Effector CD8-positive, alpha-beta T cell (primary cell): ENCODE data around the gene MCCD1.
A peak's percentile ranks its signal among the peaks of the same experiment; 100 is the strongest.
"Not testable (repeated sequence)": the region's sequence is repeated elsewhere in the genome, so short reads cannot be mapped to it uniquely, and the experiment has no call there.

ENCODE experiments used
- DNase-seq: peaks from one replicate; lab custom pipeline; 2025; lab: John Stamatoyannopoulos, UW
- total RNA-seq, 4 experiments: gene quantifications; one replicate each; lab custom pipeline; 2026; lab: John Stamatoyannopoulos, UW

MCCD1 gene, protein sequence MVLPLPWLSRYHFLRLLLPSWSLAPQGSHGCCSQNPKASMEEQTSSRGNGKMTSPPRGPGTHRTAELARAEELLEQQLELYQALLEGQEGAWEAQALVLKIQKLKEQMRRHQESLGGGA
- total RNA-seq = 0 reads per million in 4 experiments

GRCh38 chr6:31528821-31529328, at the start of gene MCCD1:
Gene MCCD1, plus strand, starts transcription at chr6:31528962. Its CDS starts 53 bp downstream, at chr6:31529015.
- no peak for DNase-seq

- no peak for DNase-seq
Measured at GRCh38 chr6:31479151-31479932, 49.4 kb upstream of the MCCD1 start.

GRCh38 chr6:31479933-31480535, 48.7 kb upstream of the MCCD1 start:
- no peak for DNase-seq

GRCh38 chr6:31480574-31480973, 48.2 kb upstream of the MCCD1 start:
- DNase-seq = no peak

GRCh38 chr6:31483392-31483791, 45.4 kb upstream of the MCCD1 start:
- no peak for DNase-seq

DNA sequence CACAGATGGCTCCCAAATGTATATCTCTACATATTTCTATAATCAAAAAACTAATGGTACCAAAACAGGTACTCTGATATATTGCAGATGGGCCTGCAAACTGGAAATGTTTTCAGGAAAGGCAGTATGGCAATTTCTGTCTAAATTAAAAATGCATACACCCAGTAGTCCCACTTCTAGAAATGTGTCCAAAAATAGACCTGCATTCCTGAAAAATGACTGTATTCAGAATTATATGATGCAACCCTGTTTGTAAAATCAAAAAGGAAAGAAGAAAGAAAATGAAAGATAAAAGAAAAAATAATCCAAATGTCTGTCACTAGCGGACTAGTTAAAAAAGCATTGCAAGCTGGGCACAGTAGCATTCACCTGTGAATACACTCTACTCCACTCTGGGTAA, 43.7 kb upstream of the MCCD1 start:
- DNase-seq = no peak

- not testable (repeated sequence) for DNase-seq
Measured at GRCh38 chr6:31486065-31486837, 42.5 kb upstream of the MCCD1 start.

GRCh38 chr6:31487674-31488073, 41.1 kb upstream of the MCCD1 start:
- not testable (repeated sequence) for DNase-seq

- no peak for DNase-seq
Measured at GRCh38 chr6:31489086-31489485, 39.7 kb upstream of the MCCD1 start.

DNA sequence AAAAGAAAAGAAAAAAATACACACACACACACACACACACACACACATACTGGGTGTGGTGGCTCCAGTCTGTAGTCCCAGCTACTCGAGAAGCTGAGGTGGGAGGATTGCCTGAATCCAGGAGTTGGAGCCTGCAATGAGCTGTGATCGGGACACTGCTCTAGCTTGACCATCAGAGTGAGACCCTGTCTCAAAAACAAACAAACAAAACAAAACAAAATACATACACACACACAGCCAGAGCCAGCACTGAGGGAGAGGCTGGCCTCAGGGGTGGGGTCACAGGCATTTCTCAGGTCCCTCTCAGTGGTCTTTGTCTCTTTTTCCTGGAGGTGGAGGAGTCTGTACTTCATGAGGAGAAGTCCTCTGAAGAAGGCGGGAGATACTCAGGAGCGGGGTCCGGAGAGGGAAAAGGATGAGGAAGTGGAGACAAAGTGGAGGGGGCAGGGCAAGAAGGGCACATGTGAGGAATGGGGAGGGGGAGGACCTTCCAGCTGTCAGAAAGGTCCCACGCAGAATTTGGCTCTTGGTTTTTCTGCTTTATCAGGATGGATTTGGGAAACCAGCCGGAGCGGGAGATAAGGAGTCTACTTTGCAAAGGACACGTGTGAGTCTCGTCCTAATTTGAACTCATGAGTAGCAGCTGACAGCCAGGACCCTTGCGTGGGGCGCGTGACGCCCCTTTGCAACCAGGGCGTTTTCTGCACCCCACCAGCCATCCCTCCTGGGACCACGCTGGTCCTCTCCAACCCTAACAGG, 38.5 kb upstream of the MCCD1 start:
- DNase-seq = no peak

- DNase-seq = not testable (repeated sequence)
Measured at GRCh38 chr6:31493550-31493874, 35.2 kb upstream of the MCCD1 start.

GRCh38 chr6:31493875-31494694, 34.7 kb upstream of the MCCD1 start:
- DNase-seq = peak; percentile 69

- DNase-seq = no peak
Measured at GRCh38 chr6:31495580-31495979, 33.2 kb upstream of the MCCD1 start.

DNA sequence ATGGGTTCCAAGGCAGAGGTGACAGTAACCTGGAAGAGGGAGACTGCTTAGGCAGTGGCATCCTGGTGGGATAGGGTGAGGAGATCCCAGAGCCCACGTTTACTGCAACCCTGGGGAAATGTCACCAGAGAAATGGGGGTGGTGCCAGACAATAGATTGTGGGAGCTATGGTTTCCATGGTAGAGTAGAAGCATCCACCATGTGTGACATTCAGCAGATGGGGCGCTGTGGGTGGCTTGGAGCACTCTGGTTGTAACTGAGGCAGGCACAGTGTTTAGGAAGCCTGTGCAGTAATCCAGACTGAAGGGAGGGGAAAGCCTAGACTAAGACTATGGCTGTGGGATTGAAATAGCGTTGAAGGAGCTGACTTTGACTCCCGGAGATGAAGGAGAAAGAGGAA, 31.9 kb upstream of the MCCD1 start:
- not testable (repeated sequence) for DNase-seq

DNA sequence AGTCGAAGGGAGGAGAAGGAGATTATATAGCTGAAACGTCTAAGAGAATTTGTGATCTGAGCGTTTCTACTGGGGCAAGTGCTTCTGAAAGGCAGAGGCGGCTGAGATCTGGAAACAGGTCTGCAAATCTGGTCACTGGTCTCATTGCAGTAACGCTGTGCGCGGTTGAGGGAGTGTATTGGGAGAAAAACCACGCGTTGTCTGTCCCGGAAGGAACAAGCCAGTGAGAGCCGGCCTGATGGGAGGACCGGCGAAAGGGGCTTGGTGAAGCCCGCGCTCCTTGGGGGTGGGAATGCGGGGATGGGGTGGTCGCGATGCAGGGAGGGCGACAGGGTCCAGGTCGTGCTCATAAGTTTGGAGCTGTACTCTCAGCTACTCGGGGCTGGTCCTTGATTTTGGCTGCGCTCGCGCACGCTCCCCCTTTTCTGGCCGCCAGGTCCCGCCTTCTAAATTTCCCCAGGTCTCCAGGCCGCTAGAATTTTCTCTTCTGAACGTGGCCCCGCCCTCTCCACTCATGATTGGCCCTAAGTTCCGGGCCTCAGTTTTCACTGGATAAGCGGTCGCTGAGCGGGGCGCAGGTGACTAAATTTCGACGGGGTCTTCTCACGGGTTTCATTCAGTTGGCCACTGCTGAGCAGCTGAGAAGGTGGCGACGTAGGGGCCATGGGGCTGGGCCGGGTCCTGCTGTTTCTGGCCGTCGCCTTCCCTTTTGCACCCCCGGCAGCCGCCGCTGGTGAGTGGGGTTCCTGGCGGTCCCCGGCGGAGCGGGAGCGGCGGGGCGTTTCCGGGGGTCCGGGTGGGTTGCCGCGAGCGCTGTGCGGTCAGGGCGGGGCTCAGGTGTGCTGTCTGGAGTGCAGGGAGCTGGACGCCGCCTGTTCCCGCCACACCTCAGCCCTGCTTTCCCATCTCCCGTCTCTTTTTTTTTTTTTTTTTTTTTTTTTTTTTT, 31.0 kb upstream of the MCCD1 start, which contains the start of gene MICB:
Gene MICB (plus strand): TSS at position 615 of the 946 bp plus-strand sequence. CDS start 49 bp downstream, at position 664.
- DNase-seq = peak; percentile 85

DNA sequence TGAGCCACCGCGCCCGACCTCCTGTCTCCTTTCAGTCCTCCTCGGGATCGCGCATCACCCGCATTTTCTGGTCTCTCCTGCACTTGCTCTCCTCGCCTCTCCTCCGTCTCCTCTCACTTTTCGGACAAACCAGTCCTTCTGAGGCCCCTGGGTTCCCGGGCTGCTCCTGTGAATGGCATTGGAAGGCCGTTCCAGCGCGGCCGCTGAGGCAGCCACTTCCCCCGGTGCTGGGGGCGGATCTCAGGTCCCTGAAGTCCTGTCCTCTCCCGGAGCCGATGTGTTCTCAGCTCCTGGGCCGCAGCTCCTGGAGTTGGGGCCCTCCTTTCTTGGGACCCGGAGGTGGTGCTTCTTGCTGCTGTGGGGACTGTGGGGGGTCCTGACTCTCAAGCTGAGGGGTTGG, 30.0 kb upstream of the MCCD1 start:
- no peak for DNase-seq

GRCh38 chr6:31499648-31500047, 29.1 kb upstream of the MCCD1 start:
- DNase-seq = not testable (repeated sequence)

GRCh38 chr6:31502586-31502985, 26.2 kb upstream of the MCCD1 start:
- DNase-seq = no peak

DNA sequence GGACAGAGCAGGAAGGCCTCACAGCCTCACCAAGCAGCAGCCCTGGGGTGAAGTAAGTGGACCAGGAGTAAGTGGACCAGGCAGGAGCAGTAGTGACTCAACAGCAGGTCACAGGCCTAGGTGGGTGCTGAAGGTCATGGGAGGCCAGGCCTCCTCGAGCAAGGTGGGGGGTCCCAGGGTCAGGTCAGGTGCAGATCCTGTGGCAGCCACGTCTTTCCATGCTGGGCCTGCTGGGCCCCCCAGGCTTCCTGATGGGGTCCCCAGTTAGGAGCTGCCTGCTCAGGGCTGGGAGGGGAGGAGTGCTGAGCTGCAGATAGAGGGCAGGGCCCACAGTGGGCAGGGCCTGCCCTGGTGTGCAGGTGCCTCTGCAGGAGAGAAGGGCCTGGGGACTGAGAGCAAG, 19.7 kb upstream of the MCCD1 start:
- DNase-seq = not testable (repeated sequence)
